ENCODE measurements around the gene VPS33B.
A peak's percentile ranks its signal among the peaks of the same experiment; 100 is the strongest.

VPS33B gene

DNA sequence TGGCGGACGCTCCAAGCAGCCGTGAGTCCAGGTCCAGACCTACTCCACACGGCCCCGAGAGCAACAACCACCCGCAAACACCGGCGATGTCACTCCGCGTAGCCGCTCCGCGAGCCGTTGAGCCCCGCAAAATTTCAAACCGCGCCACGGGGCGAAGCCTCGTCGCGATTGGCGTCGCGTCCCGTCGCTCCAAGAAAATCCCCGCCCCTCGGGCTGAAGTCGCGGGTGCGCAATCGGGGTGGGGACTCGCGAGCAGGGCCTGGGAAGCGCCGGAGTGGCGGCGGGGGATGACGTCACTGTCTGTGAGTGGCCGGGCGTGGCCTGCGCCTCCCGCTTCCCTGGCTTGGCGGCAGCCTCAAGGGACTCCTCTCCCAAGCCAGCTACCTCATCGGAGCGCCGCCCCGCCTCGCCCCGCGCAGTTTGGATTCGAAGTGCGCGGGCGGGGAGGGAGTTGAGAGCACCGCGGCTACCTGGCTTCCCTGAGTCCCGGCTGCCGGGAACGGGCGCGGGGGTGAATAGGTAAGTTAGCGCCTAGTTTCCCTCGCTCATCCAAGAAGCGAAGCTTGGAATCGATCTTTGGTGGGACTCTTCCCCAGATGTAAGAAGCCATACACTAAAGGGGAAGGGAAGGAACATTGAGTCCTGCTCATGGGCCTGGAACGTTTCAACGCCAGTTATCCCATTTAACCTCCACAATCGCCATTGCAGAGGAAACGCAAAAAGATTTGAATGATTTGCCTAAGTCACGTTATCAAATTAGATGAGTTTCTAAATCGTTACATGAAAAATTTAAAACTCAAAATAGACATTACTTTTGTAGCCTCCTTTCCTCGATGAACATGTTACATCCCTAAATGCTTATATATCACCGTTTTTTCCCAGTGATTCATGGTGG is 27.7 kb downstream of the VPS33B start, which contains the start of gene PRC1 (continued):
- no peak for TF ChIP-seq ZNF223 (tag by site-specific recombination; IDR thresholded peaks at IDR 0.05)
- no peak for TF ChIP-seq HOXC10 (CRISPR knock-in tag; IDR thresholded peaks at IDR 0.05)
- TF ChIP-seq ZNF670 (tag by site-specific recombination; IDR thresholded peaks at IDR 0.05; ENCODE audit: low read depth) = no peak
- no peak for TF ChIP-seq REPIN1 (tag by site-specific recombination; IDR thresholded peaks at IDR 0.05; ENCODE audit: low read depth)
- peak; percentile 64 for TF ChIP-seq EGR2 (tag by site-specific recombination; IDR thresholded peaks at IDR 0.05; ENCODE audit: low read depth)
- peak; percentile 39; the same call in 1 of the 2 replicates for TF ChIP-seq ZNF366 (tag by site-specific recombination; conservative IDR thresholded peaks at IDR 0.05)
- no peak for TF ChIP-seq MYNN (tag by site-specific recombination; IDR thresholded peaks at IDR 0.05; ENCODE audit: borderline replicate concordance)
- TF ChIP-seq ZNF514 (tag by site-specific recombination; IDR thresholded peaks at IDR 0.05) = no peak
- peak; percentile 99 for TF ChIP-seq ZNF629 (tag by site-specific recombination; IDR thresholded peaks at IDR 0.05)
- peak; percentile 85; the same call in 1 of the 2 replicates for TF ChIP-seq ZSCAN23 (tag by site-specific recombination; IDR thresholded peaks at IDR 0.05)
- no peak for TF ChIP-seq ZNF202 (tag by site-specific recombination; IDR thresholded peaks at IDR 0.05; ENCODE audit: borderline replicate concordance)
- TF ChIP-seq ZNF280D (tag by site-specific recombination; IDR thresholded peaks at IDR 0.05) = no peak
- no peak for TF ChIP-seq ZBTB49 (tag by site-specific recombination; IDR thresholded peaks at IDR 0.05; ENCODE audit: low read depth)
- TF ChIP-seq, protein P1, sequence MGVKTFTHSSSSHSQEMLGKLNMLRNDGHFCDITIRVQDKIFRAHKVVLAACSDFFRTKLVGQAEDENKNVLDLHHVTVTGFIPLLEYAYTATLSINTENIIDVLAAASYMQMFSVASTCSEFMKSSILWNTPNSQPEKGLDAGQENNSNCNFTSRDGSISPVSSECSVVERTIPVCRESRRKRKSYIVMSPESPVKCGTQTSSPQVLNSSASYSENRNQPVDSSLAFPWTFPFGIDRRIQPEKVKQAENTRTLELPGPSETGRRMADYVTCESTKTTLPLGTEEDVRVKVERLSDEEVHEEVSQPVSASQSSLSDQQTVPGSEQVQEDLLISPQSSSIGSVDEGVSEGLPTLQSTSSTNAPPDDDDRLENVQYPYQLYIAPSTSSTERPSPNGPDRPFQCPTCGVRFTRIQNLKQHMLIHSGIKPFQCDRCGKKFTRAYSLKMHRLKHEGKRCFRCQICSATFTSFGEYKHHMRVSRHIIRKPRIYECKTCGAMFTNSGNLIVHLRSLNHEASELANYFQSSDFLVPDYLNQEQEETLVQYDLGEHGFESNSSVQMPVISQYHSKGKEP (tag by site-specific recombination; IDR thresholded peaks at IDR 0.05) = 0 out of 2 replicates have a peak, but pooled peaks have one; percentile 3
- TF ChIP-seq ZNF404 (tag by site-specific recombination; IDR thresholded peaks at IDR 0.05) = no peak
- TF ChIP-seq ZNF324 (tag by site-specific recombination; IDR thresholded peaks at IDR 0.05) = peak; percentile 90; the same call in 1 of the 2 replicates
- TF ChIP-seq, protein P2, sequence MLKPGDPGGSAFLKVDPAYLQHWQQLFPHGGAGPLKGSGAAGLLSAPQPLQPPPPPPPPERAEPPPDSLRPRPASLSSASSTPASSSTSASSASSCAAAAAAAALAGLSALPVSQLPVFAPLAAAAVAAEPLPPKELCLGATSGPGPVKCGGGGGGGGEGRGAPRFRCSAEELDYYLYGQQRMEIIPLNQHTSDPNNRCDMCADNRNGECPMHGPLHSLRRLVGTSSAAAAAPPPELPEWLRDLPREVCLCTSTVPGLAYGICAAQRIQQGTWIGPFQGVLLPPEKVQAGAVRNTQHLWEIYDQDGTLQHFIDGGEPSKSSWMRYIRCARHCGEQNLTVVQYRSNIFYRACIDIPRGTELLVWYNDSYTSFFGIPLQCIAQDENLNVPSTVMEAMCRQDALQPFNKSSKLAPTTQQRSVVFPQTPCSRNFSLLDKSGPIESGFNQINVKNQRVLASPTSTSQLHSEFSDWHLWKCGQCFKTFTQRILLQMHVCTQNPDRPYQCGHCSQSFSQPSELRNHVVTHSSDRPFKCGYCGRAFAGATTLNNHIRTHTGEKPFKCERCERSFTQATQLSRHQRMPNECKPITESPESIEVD (tag by site-specific recombination; IDR thresholded peaks at IDR 0.05) = peak; percentile 26; the same call in 1 of the 2 replicates
- no peak for TF ChIP-seq ZNF214 (tag by site-specific recombination; IDR thresholded peaks at IDR 0.05; ENCODE audit: borderline replicate concordance)
- TF ChIP-seq ZNF837 (tag by site-specific recombination; IDR thresholded peaks at IDR 0.05) = no peak
- peak; percentile 95 for TF ChIP-seq ZNF600 (tag by site-specific recombination; IDR thresholded peaks at IDR 0.05)
- peak; percentile 70 for TF ChIP-seq ZBTB8A (tag by site-specific recombination; IDR thresholded peaks at IDR 0.05)
- TF ChIP-seq ZXDB (tag by site-specific recombination; IDR thresholded peaks at IDR 0.05) = peak; percentile 97
- TF ChIP-seq ZNF623 (tag by site-specific recombination; IDR thresholded peaks at IDR 0.05) = 0 out of 2 replicates have a peak, but pooled peaks have one; percentile 10
- peak; percentile 42; the same call in 1 of the 2 replicates for TF ChIP-seq HOXD13 (CRISPR knock-in tag; IDR thresholded peaks at IDR 0.05; ENCODE audit: borderline replicate concordance)
- no peak for TF ChIP-seq ZNF701 (tag by site-specific recombination; IDR thresholded peaks at IDR 0.05)
- TF ChIP-seq ZSCAN5A (tag by site-specific recombination; IDR thresholded peaks at IDR 0.05) = no peak
- no peak for TF ChIP-seq ZNF354C (tag by site-specific recombination; IDR thresholded peaks at IDR 0.05; ENCODE audit: borderline replicate concordance, low read depth)
- peak; percentile 52 for TF ChIP-seq TRIM28 (IDR thresholded peaks at IDR 0.05; ENCODE audit: borderline replicate concordance, low read length)
- TF ChIP-seq YY1 (tag by site-specific recombination; IDR thresholded peaks at IDR 0.05) = peak; percentile 69
- no peak for TF ChIP-seq ZNF138 (tag by site-specific recombination; IDR thresholded peaks at IDR 0.05; ENCODE audit: borderline replicate concordance)
